GM19043 (cell line): ENCODE measurements around the gene TARS2.

Experiments used
- ATAC-seq: cut with Tn5 transposase; IDR thresholded peaks from one replicate; pipeline ENCODE4 v1.9.1; 2021; ENCODE audit warnings: low read depth; ENCODE audit not compliant: unreplicated experiment

The TARS2 gene

GRCh38 chr1:150536836-150537731 lies 49.9 kb downstream of the TARS2 start:
- no peak for ATAC-seq

- no peak for ATAC-seq
Measured at GRCh38 chr1:150537732-150538684, 50.8 kb downstream of the TARS2 start.

- no peak for ATAC-seq
Measured at GRCh38 chr1:150543500-150544143, 56.4 kb downstream of the TARS2 start.

- no peak for ATAC-seq
Measured at GRCh38 chr1:150544204-150544603, 57.0 kb downstream of the TARS2 start.

- no peak for ATAC-seq
Measured at GRCh38 chr1:150545486-150546032, 58.3 kb downstream of the TARS2 start.

GRCh38 chr1:150546294-150546937 lies 59.2 kb downstream of the TARS2 start:
- no peak for ATAC-seq

GRCh38 chr1:150548324-150548631 lies 61.1 kb downstream of the TARS2 start:
- no peak for ATAC-seq

GRCh38 chr1:150548632-150549495 lies 61.6 kb downstream of the TARS2 start, which contains the start of gene ADAMTSL4:
ADAMTSL4 (plus strand) TSS chr1:150549408; CDS start chr1:150552289, 2,881 bp downstream.
- peak; percentile 51 for ATAC-seq

- ATAC-seq, result no peak
Measured at GRCh38 chr1:150549496-150550221, 62.4 kb downstream of the TARS2 start.

- no peak for ATAC-seq
Measured at GRCh38 chr1:150550222-150551050, 63.2 kb downstream of the TARS2 start.

GRCh38 chr1:150551051-150551783 lies 64.0 kb downstream of the TARS2 start:
- ATAC-seq, result no peak

- ATAC-seq, result no peak
Measured at GRCh38 chr1:150551784-150552127, 64.5 kb downstream of the TARS2 start.

- no peak for ATAC-seq
Measured at GRCh38 chr1:150552128-150552910, 65.1 kb downstream of the TARS2 start.

- ATAC-seq, result no peak
Measured at GRCh38 chr1:150552911-150553289, 65.7 kb downstream of the TARS2 start.

GRCh38 chr1:150553392-150554085 lies 66.3 kb downstream of the TARS2 start:
- no peak for ATAC-seq

GRCh38 chr1:150554086-150554452 lies 66.8 kb downstream of the TARS2 start:
- no peak for ATAC-seq
